ENCODE data around the gene MALAT1. TPM values are rescaled to one million over a fixed set of nuclear protein-coding genes. Genes with fewer than 3 reads are reported as not detected.

The MALAT1 gene
- total and polyA plus RNA-seq, 2 of the 13 experiments (the other 11 are each of a cell fraction or from before 2014, with no cell fraction given) = 143 to 1,237 TPM

DNA sequence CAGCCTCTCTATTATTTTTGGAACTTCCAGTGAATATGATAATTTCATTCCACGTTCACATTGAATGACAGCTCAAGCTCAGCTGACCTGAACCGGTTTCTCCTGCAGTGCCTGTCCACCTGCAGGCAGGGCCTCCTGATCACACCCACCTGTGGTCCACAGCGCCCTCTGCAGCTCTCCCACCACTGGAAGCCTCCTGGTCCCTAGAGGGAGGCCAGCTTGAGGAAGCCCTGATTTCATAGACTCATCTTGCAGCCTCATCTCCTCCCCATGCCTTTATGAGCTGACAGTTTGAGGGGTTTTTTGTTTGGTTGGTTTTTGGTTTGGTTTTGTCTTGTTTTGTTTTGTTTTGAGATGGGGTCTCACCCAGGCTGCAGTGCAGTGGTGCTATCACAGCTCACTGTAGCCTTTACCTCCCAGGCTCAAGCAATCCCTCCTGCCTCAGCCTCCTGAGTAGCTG lies 29.9 kb upstream of the MALAT1 start (continued):
- TF ChIP-seq DNMT1 (CRISPR knock-in tag; IDR thresholded peaks at IDR 0.05) (no peak), ZNF160 (CRISPR knock-in tag; IDR thresholded peaks at IDR 0.05) (no peak), ZNF3 (CRISPR knock-in tag; IDR thresholded peaks at IDR 0.05) (no peak), EHMT2 (IDR thresholded peaks at IDR 0.05; ENCODE audit: borderline replicate concordance, low read depth, low read length) (no peak), MBNL3 (CRISPR knock-in tag; conservative IDR thresholded peaks at IDR 0.05) (no peak), KLF15 (CRISPR knock-in tag; IDR thresholded peaks at IDR 0.05; ENCODE audit: borderline replicate concordance) (no peak), ZNF207 (IDR thresholded peaks at IDR 0.05; ENCODE audit: borderline replicate concordance) (no peak), ZNF251 (CRISPR knock-in tag; IDR thresholded peaks at IDR 0.05) (no peak), ZBTB1 (CRISPR knock-in tag; IDR thresholded peaks at IDR 0.05; ENCODE audit: borderline replicate concordance) (no peak), RELA (CRISPR knock-in tag; IDR thresholded peaks at IDR 0.05) (no peak), KLF11 (CRISPR knock-in tag; IDR thresholded peaks at IDR 0.05) (no peak; the same call in 1 of the 2 replicates), ZMYM4 (CRISPR knock-in tag; IDR thresholded peaks at IDR 0.05) (no peak), ZNF7 (CRISPR knock-in tag; IDR thresholded peaks at IDR 0.05) (no peak), GATAD1 (CRISPR knock-in tag; IDR thresholded peaks at IDR 0.05) (peak; percentile 61; the same call in 1 of the 2 replicates), FOXJ3 (CRISPR knock-in tag; IDR thresholded peaks at IDR 0.05; ENCODE audit: borderline replicate concordance) (no peak), ZFYVE20 (CRISPR knock-in tag; IDR thresholded peaks at IDR 0.05; ENCODE audit: borderline replicate concordance, low read depth) (no peak)
- TF ChIP-seq, protein P1, sequence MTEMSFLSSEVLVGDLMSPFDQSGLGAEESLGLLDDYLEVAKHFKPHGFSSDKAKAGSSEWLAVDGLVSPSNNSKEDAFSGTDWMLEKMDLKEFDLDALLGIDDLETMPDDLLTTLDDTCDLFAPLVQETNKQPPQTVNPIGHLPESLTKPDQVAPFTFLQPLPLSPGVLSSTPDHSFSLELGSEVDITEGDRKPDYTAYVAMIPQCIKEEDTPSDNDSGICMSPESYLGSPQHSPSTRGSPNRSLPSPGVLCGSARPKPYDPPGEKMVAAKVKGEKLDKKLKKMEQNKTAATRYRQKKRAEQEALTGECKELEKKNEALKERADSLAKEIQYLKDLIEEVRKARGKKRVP (CRISPR knock-in tag; IDR thresholded peaks at IDR 0.05) = no peak
- TF ChIP-seq, protein P2, sequence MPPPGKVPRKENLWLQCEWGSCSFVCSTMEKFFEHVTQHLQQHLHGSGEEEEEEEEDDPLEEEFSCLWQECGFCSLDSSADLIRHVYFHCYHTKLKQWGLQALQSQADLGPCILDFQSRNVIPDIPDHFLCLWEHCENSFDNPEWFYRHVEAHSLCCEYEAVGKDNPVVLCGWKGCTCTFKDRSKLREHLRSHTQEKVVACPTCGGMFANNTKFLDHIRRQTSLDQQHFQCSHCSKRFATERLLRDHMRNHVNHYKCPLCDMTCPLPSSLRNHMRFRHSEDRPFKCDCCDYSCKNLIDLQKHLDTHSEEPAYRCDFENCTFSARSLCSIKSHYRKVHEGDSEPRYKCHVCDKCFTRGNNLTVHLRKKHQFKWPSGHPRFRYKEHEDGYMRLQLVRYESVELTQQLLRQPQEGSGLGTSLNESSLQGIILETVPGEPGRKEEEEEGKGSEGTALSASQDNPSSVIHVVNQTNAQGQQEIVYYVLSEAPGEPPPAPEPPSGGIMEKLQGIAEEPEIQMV (CRISPR knock-in tag; IDR thresholded peaks at IDR 0.05; ENCODE audit: low read depth) = no peak
- TF ChIP-seq, protein P3, sequence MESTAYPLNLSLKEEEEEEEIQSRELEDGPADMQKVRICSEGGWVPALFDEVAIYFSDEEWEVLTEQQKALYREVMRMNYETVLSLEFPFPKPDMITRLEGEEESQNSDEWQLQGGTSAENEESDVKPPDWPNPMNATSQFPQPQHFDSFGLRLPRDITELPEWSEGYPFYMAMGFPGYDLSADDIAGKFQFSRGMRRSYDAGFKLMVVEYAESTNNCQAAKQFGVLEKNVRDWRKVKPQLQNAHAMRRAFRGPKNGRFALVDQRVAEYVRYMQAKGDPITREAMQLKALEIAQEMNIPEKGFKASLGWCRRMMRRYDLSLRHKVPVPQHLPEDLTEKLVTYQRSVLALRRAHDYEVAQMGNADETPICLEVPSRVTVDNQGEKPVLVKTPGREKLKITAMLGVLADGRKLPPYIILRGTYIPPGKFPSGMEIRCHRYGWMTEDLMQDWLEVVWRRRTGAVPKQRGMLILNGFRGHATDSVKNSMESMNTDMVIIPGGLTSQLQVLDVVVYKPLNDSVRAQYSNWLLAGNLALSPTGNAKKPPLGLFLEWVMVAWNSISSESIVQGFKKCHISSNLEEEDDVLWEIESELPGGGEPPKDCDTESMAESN (CRISPR knock-in tag; conservative IDR thresholded peaks at IDR 0.05) = no peak
- TF ChIP-seq, protein P4, sequence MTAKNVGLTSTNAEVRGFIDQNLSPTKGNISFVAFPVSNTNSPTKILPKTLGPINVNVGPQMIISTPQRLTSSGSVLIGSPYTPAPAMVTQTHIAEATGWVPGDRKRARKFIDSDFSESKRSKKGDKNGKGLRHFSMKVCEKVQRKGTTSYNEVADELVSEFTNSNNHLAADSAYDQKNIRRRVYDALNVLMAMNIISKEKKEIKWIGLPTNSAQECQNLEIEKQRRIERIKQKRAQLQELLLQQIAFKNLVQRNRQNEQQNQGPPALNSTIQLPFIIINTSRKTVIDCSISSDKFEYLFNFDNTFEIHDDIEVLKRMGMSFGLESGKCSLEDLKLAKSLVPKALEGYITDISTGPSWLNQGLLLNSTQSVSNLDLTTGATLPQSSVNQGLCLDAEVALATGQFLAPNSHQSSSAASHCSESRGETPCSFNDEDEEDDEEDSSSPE (CRISPR knock-in tag; IDR thresholded peaks at IDR 0.05) = no peak
- TF ChIP-seq, protein P5, sequence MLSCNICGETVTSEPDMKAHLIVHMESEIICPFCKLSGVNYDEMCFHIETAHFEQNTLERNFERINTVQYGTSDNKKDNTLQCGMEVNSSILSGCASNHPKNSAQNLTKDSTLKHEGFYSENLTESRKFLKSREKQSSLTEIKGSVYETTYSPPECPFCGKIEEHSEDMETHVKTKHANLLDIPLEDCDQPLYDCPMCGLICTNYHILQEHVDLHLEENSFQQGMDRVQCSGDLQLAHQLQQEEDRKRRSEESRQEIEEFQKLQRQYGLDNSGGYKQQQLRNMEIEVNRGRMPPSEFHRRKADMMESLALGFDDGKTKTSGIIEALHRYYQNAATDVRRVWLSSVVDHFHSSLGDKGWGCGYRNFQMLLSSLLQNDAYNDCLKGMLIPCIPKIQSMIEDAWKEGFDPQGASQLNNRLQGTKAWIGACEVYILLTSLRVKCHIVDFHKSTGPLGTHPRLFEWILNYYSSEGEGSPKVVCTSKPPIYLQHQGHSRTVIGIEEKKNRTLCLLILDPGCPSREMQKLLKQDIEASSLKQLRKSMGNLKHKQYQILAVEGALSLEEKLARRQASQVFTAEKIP (CRISPR knock-in tag; IDR thresholded peaks at IDR 0.05; ENCODE audit: borderline replicate concordance) = no peak
- TF ChIP-seq, protein P6, sequence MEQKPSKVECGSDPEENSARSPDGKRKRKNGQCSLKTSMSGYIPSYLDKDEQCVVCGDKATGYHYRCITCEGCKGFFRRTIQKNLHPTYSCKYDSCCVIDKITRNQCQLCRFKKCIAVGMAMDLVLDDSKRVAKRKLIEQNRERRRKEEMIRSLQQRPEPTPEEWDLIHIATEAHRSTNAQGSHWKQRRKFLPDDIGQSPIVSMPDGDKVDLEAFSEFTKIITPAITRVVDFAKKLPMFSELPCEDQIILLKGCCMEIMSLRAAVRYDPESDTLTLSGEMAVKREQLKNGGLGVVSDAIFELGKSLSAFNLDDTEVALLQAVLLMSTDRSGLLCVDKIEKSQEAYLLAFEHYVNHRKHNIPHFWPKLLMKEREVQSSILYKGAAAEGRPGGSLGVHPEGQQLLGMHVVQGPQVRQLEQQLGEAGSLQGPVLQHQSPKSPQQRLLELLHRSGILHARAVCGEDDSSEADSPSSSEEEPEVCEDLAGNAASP (CRISPR knock-in tag; IDR thresholded peaks at IDR 0.05; ENCODE audit: borderline replicate concordance) = peak; percentile 44; the same call in 1 of the 2 replicates

Measured in HepG2 (cell line).